ENCODE measurements around the gene FOXA3.
A peak's percentile ranks its signal among the peaks of the same experiment; 100 is the strongest.

Gene FOXA3

GRCh38 chr19:45854167-45854778 lies 9.9 kb upstream of the FOXA3 start:
- TF ChIP-seq EZH2 (IDR thresholded peaks at IDR 0.05; ENCODE audit: borderline replicate concordance, low read depth, low read length, severe bottlenecking), result no peak
- TF ChIP-seq, protein P1, sequence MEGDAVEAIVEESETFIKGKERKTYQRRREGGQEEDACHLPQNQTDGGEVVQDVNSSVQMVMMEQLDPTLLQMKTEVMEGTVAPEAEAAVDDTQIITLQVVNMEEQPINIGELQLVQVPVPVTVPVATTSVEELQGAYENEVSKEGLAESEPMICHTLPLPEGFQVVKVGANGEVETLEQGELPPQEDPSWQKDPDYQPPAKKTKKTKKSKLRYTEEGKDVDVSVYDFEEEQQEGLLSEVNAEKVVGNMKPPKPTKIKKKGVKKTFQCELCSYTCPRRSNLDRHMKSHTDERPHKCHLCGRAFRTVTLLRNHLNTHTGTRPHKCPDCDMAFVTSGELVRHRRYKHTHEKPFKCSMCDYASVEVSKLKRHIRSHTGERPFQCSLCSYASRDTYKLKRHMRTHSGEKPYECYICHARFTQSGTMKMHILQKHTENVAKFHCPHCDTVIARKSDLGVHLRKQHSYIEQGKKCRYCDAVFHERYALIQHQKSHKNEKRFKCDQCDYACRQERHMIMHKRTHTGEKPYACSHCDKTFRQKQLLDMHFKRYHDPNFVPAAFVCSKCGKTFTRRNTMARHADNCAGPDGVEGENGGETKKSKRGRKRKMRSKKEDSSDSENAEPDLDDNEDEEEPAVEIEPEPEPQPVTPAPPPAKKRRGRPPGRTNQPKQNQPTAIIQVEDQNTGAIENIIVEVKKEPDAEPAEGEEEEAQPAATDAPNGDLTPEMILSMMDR (IDR thresholded peaks at IDR 0.05; ENCODE audit: borderline replicate concordance, extremely low read depth, low read length, poor library complexity, severe bottlenecking), result no peak
- H4K20me1 ChIP-seq (ENCODE audit: insufficient read depth, low read length), result peaks cover 20% of the 10 kb centered on the region
- no peak overlapping the region for H3K4me3 ChIP-seq (ENCODE audit: low read depth in 1 of 2, low read length in 2 of 2)
- H3K36me3 ChIP-seq (ENCODE audit: insufficient read depth, low read length), result peaks cover 82% of the 10 kb centered on the region
- H3K4me1 ChIP-seq (ENCODE audit: insufficient read depth, low read length), result no peaks in the 10 kb centered on the region
- DNase-seq, result no peak
- H3K27me3 ChIP-seq (ENCODE audit: insufficient read depth, low read length, poor library complexity), result no peaks in the 10 kb centered on the region
- no peaks in the 10 kb centered on the region for H3K9me3 ChIP-seq (ENCODE audit: insufficient read depth, low read length, severe bottlenecking)
- H3K9ac ChIP-seq (ENCODE audit: low read depth, low read length), result no peak overlapping the region
- no peak for ATAC-seq (ENCODE audit: insufficient read depth, low read depth)
- no peak overlapping the region for H3K4me2 ChIP-seq (ENCODE audit: insufficient read depth, low read length)
- H2AFZ ChIP-seq (ENCODE audit: low read depth, low read length), result no peak overlapping the region
- peaks cover 32% of the 10 kb centered on the region for H3K79me2 ChIP-seq (ENCODE audit: insufficient read depth, low read length)
- H3K27ac ChIP-seq (ENCODE audit: low read length), result no peak overlapping the region

- Histone ChIP-seq H3K4me2 (ENCODE audit: insufficient read depth, low read length) (no peak overlapping the region), H3K4me1 (ENCODE audit: insufficient read depth, low read length) (peaks cover 26% of the 10 kb centered on the region), H3K27me3 (ENCODE audit: insufficient read depth, low read length, poor library complexity) (no peaks in the 10 kb centered on the region), H3K79me2 (ENCODE audit: insufficient read depth, low read length) (peaks cover 59% of the 10 kb centered on the region), H4K20me1 (ENCODE audit: insufficient read depth, low read length) (peaks cover 10% of the 10 kb centered on the region; the same call in 1 of the 2 replicates), H3K9ac (ENCODE audit: low read depth, low read length) (no peak overlapping the region), H3K36me3 (ENCODE audit: insufficient read depth, low read length) (peaks cover 41% of the 10 kb centered on the region), H3K27ac (ENCODE audit: low read length) (no peak overlapping the region), H2AFZ (ENCODE audit: low read depth, low read length) (no peak overlapping the region), H3K4me3 (ENCODE audit: low read depth in 1 of 2, low read length in 2 of 2) (no peak overlapping the region), H3K9me3 (ENCODE audit: insufficient read depth, low read length, severe bottlenecking) (no peaks in the 10 kb centered on the region)
- ATAC-seq (ENCODE audit: insufficient read depth, low read depth) (no peak), DNase-seq (no peak)
- TF ChIP-seq, protein P1 (IDR thresholded peaks at IDR 0.05; ENCODE audit: borderline replicate concordance, extremely low read depth, low read length, poor library complexity, severe bottlenecking), result no peak
- no peak for TF ChIP-seq EZH2 (IDR thresholded peaks at IDR 0.05; ENCODE audit: borderline replicate concordance, low read depth, low read length, severe bottlenecking)
Measured at GRCh38 chr19:45860359-45861259, 3.5 kb upstream of the FOXA3 start.

DNA sequence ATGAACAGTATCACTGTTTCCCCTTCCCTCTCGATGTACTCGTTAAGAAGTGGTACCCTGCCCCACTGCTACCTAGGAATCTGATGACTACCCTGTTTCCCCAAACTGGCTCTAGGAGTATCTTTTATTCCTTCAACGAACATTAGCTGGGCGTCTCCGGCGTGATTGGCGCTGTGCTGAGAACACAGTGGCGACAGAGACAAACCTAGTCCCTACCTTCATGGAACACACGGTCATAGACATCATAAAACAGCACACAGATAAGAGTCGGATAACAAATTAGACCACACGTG lies 1.9 kb upstream of the FOXA3 start:
- H3K4me1 ChIP-seq (ENCODE audit: insufficient read depth, low read length), result peaks cover 26% of the 10 kb centered on the region
- peaks cover 30% of the 10 kb centered on the region for H3K36me3 ChIP-seq (ENCODE audit: insufficient read depth, low read length)
- ATAC-seq (ENCODE audit: insufficient read depth, low read depth) (no peak), DNase-seq (no peak)
- H4K20me1 ChIP-seq (ENCODE audit: insufficient read depth, low read length), result peaks cover 6% of the 10 kb centered on the region; the same call in 1 of the 2 replicates
- peak overlapping the region; percentile 80 for H3K27ac ChIP-seq (ENCODE audit: low read length)
- H3K4me2 ChIP-seq (ENCODE audit: insufficient read depth, low read length), result peak overlapping the region; percentile 87
- no peaks in the 10 kb centered on the region for H3K9me3 ChIP-seq (ENCODE audit: insufficient read depth, low read length, severe bottlenecking)
- peaks cover 48% of the 10 kb centered on the region for H3K79me2 ChIP-seq (ENCODE audit: insufficient read depth, low read length)
- H3K4me3 ChIP-seq (ENCODE audit: low read depth in 1 of 2, low read length in 2 of 2), result peak overlapping the region; percentile 49 to 74
- peak overlapping the region; percentile 83 for H2AFZ ChIP-seq (ENCODE audit: low read depth, low read length)
- no peak for TF ChIP-seq EZH2 (IDR thresholded peaks at IDR 0.05; ENCODE audit: borderline replicate concordance, low read depth, low read length, severe bottlenecking)
- TF ChIP-seq, protein P1 (IDR thresholded peaks at IDR 0.05; ENCODE audit: borderline replicate concordance, extremely low read depth, low read length, poor library complexity, severe bottlenecking), result peak; percentile 3
- H3K27me3 ChIP-seq (ENCODE audit: insufficient read depth, low read length, poor library complexity), result no peaks in the 10 kb centered on the region
- H3K9ac ChIP-seq (ENCODE audit: low read depth, low read length), result peak overlapping the region; percentile 76
